ENCODE results near the gene COL23A1. TPM values are rescaled to one million over a fixed set of nuclear protein-coding genes. Genes with fewer than 3 reads are reported as not detected.

COL23A1 gene
- total and polyA plus RNA-seq, 4 donors, result 0.76 to 4.4 (median 1.3) TPM

DNA sequence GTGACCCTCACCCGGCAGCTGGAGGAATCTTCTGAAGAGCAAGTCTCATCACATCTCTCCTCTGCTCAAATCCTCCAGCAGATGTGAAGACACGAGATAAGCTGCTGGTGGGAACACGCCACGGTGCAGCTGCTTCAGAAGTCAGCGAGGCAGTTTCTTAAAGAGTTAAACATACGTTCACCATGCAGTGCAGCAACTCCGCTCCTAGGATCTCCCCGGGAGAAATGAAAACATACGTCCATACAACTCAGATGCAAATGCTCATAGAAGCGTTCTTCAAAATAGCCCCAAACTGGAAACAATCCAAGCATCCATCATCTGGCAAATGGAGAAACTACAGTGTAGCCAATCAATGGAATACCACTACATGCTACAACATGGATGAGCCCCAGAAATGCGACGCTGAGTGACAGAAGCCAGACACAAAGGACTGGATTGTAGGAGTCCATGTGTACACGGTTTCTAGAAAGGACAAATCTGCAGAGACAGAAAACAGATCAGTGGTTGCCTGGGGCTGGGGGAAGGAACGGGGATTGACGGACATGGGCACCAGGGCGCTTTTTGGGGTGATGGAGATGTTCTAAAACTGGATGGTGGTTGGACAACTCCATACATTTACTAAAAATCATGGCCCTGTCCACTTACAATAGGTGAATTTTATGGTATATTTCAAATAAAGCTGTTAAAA, 150.6 kb downstream of the COL23A1 start:
- peak; percentile 57 to 72 (median 70) for DNase-seq
- Histone ChIP-seq H3K4me3 (no peak overlapping the region), H3K4me1 (ENCODE audit: control insufficient read depth in 5 of 5, insufficient read depth in 5 of 5, low read length in 5 of 5) (peaks cover 0 to 45% (median 6%) of the 10 kb centered on the region in 5 donors), H3K27ac (ENCODE audit: low read depth in 1 of 2, low read length in 1 of 2) (no peak overlapping the region), H3K9me3 (ENCODE audit: control insufficient read depth in 4 of 4, insufficient read depth in 3 of 4, low read length in 3 of 4) (no peaks in the 10 kb centered on the region), H3K27me3 (ENCODE audit: control insufficient read depth in 3 of 3, insufficient read depth in 3 of 3, low read length in 2 of 3) (no peaks in the 10 kb centered on the region), H3K9ac (ENCODE audit: insufficient read depth in 1 of 2, low read length in 2 of 2) (no peak overlapping the region), H3K36me3 (ENCODE audit: control insufficient read depth in 4 of 4, insufficient read depth in 4 of 4, low read length in 4 of 4) (no peaks in the 10 kb centered on the region)
- no peak for ATAC-seq (ENCODE audit: insufficient read depth, low FRiP score)
- no peak for TF ChIP-seq CTCF (IDR thresholded peaks at IDR 0.05; ENCODE audit: control extremely low read depth, extremely low read depth)
- 73 to 85% methylated on average over 16 of the region's 16 CpGs for WGBS, 2 donors

DNA sequence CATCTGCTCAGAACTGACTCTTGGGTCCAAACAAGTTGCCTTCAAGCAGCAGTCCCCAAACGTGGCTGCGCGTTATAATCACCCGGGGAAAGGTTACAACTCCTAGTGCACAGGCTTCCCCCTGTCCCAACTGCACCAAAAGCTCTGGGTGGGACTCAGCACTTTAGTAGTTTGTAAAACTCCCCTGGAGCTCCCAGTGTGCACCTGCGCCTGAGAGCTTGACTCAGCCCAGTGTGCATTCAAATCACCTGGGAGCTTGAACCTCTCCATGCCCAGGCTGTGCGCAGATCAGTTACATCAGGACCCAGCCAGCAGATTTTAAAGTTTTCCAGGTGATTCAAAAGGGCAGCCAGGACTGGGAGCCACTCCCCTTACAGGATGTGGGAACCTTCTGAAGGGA, 151.4 kb downstream of the COL23A1 start:
- peak in 1 of 3 donors; percentile 4 for DNase-seq
- 86 to 96% methylated on average over 6 of the region's 6 CpGs for WGBS, 2 donors
- H3K9me3 ChIP-seq (ENCODE audit: control insufficient read depth in 4 of 4, insufficient read depth in 3 of 4, low read length in 3 of 4), result no peaks in the 10 kb centered on the region

DNA sequence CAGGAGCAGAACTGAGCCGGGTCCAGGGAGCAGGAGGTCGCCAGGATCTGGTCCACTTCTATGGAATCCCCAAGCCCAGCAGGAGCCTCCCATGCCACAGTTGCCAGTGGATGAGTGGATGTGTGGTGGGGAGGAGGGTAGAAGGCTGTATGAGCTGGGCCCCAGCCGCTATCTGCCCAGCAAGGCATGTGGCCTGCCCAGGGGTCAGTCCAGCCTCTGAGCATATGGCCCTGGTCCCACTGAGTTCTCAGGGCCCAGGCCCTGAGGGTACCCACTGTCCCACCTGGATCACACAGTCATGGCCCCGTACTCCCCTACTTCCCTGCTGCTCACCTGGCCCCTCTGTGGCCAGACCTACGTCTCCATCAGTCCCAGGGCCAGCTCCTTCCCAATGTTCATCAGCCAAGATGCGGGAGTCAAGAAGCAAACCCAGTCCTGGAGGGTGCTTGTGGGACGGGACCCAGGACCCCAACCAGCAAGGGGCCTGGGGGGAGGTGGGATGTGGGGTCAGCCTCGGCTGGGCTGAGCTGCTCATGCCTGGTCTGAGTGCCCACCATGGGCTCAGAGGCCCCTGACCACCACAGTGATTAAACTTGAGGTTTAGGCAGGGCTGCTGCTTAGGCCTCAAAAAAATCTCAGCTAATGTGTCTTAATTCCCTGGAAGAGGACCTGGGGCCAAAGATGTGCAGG, 152.7 kb downstream of the COL23A1 start:
- H3K9ac ChIP-seq (ENCODE audit: insufficient read depth in 1 of 2, low read length in 2 of 2), result no peak overlapping the region
- H3K27ac ChIP-seq (ENCODE audit: low read depth in 1 of 2, low read length in 1 of 2), result no peak overlapping the region
- H3K27me3 ChIP-seq (ENCODE audit: control insufficient read depth in 3 of 3, insufficient read depth in 3 of 3, low read length in 2 of 3), result no peaks in the 10 kb centered on the region
- H3K9me3 ChIP-seq (ENCODE audit: control insufficient read depth in 4 of 4, insufficient read depth in 3 of 4, low read length in 3 of 4), result no peaks in the 10 kb centered on the region
- DNase-seq, result peak in 1 of 3 donors; percentile 2
- no peak for TF ChIP-seq CTCF (IDR thresholded peaks at IDR 0.05; ENCODE audit: control extremely low read depth, extremely low read depth)
- no peak overlapping the region for H3K4me3 ChIP-seq
- ATAC-seq (ENCODE audit: insufficient read depth, low FRiP score), result no peak
- H3K36me3 ChIP-seq (ENCODE audit: control insufficient read depth in 4 of 4, insufficient read depth in 4 of 4, low read length in 4 of 4), result no peaks in the 10 kb centered on the region
- 90 to 99% methylated on average over 8 of the region's 8 CpGs for WGBS, 2 donors
- H3K4me1 ChIP-seq (ENCODE audit: control insufficient read depth in 5 of 5, insufficient read depth in 5 of 5, low read length in 5 of 5), result peaks cover 0 to 55% (median 7%) of the 10 kb centered on the region in 5 donors

More for the DNA sequence above, 151.4 kb downstream of the COL23A1 start:
- H3K9ac ChIP-seq (ENCODE audit: insufficient read depth in 1 of 2, low read length in 2 of 2), result no peak overlapping the region
- H3K4me1 ChIP-seq (ENCODE audit: control insufficient read depth in 5 of 5, insufficient read depth in 5 of 5, low read length in 5 of 5), result peaks cover 0 to 53% (median 12%) of the 10 kb centered on the region in 5 donors
- TF ChIP-seq CTCF (IDR thresholded peaks at IDR 0.05; ENCODE audit: control extremely low read depth, extremely low read depth), result no peak
- H3K36me3 ChIP-seq (ENCODE audit: control insufficient read depth in 4 of 4, insufficient read depth in 4 of 4, low read length in 4 of 4), result no peaks in the 10 kb centered on the region
- no peak for ATAC-seq (ENCODE audit: insufficient read depth, low FRiP score)
- H3K27ac ChIP-seq (ENCODE audit: low read depth in 1 of 2, low read length in 1 of 2), result no peak overlapping the region
- H3K4me3 ChIP-seq, result no peak overlapping the region
- H3K27me3 ChIP-seq (ENCODE audit: control insufficient read depth in 3 of 3, insufficient read depth in 3 of 3, low read length in 2 of 3), result no peaks in the 10 kb centered on the region
